Cardiac fibroblast (primary cell): ENCODE measurements around the gene UNC45A.
A peak's percentile ranks its signal among the peaks of the same experiment; 100 is the strongest.

Experiments
- DNase-seq, 2 donors: peaks; one replicate each; pipeline versions ENCODE4 v3.0.0 to v3.0.0-alpha.2; 2010; ENCODE audit warnings: low read depth in 2 of 2
- H3K4me3 ChIP-seq, 2 donors: replicated peaks in 1 of 2; 1 replicate in 1 of 2; 2 replicates in 1 of 2; pipeline ENCODE4 v1.5.1; 2011; ENCODE audit warnings: low read depth in 2 of 2, low read length in 2 of 2, mild to moderate bottlenecking in 2 of 2, moderate library complexity in 1 of 2
- TF ChIP-seq, protein P1 (sequence below): IDR thresholded peaks from one replicate; pipeline ENCODE4 v1.5.1; 2011; ENCODE audit warnings: low read depth, mild to moderate bottlenecking, low read length, inconsistent platforms

The UNC45A gene

GRCh38 chr15:90901175-90902039, 33.7 kb upstream of the UNC45A start:
- no peak for DNase-seq
- TF ChIP-seq, protein P1, sequence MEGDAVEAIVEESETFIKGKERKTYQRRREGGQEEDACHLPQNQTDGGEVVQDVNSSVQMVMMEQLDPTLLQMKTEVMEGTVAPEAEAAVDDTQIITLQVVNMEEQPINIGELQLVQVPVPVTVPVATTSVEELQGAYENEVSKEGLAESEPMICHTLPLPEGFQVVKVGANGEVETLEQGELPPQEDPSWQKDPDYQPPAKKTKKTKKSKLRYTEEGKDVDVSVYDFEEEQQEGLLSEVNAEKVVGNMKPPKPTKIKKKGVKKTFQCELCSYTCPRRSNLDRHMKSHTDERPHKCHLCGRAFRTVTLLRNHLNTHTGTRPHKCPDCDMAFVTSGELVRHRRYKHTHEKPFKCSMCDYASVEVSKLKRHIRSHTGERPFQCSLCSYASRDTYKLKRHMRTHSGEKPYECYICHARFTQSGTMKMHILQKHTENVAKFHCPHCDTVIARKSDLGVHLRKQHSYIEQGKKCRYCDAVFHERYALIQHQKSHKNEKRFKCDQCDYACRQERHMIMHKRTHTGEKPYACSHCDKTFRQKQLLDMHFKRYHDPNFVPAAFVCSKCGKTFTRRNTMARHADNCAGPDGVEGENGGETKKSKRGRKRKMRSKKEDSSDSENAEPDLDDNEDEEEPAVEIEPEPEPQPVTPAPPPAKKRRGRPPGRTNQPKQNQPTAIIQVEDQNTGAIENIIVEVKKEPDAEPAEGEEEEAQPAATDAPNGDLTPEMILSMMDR: no peak
- peak overlapping the region in 1 of 2 donors; percentile 69 for H3K4me3 ChIP-seq

DNA sequence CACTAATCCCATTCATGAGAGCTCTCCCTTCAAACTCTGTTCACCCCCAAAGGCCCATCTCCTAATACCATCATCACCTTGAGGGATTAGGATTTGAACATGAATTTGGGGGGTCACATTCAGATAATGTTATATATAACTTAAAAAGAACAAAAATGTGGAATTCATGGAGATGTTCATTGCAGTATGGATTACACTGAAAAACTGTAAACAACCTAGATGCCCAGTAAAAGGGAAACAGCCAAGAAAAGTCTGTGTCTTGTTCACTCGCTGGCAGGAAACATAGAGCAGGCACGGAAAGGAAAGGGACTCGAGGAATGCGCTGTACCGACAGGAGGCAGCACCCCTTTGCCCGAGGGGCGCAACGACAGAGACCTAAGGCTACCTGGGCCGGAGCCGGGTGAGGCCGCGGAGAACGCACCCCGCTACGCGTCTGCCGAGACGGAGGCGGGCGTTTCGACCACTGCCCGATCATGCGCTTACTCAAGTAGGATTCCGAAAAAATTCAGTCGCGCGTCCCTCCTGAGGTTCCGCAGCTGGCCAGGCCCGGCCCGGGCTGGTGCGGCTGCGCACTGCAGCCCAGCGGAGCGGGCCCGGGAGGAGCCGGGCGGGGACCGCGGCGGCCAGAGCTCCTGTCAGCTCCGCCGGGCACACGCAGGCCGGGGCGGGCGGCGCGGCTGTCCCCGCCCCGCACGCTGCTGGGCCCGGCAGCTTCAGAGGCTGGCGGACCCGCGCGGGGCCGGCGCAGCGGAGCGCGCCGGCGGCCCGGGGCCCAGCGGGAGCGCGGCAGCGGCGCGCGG, 32.8 kb upstream of the UNC45A start:
- peak; percentile 80 to 86 for DNase-seq
- TF ChIP-seq, protein P1: peak; percentile 89
- peak overlapping the region; percentile 65 to 69 for H3K4me3 ChIP-seq

- H3K4me3 ChIP-seq: peak within 1 kb of the TSS; percentile 66 to 69
- peak; percentile 28 for DNase-seq
- TF ChIP-seq, protein P1: no peak
Observed at GRCh38 chr15:90902840-90903732, 32.0 kb upstream of the UNC45A start, which contains the start of gene MAN2A2. TSS of gene MAN2A2 (plus strand) at chr15:90903302. CDS start at chr15:90904208, 906 bp downstream.

- peak overlapping the region in 1 of 2 donors; percentile 69 for H3K4me3 ChIP-seq
- TF ChIP-seq, protein P1: no peak
- DNase-seq: no peak
Observed at GRCh38 chr15:90903733-90904536, 31.1 kb upstream of the UNC45A start.

- DNase-seq: no peak
- TF ChIP-seq, protein P1: no peak
- H3K4me3 ChIP-seq: no peak overlapping the region
Observed at GRCh38 chr15:90904746-90905145, 30.3 kb upstream of the UNC45A start.
